GM19463 (cell line): ENCODE results near the gene MTURN.
A peak's percentile ranks its signal among the peaks of the same experiment; 100 is the strongest.
"Not testable (repeated sequence)": the region's sequence is repeated elsewhere in the genome, so short reads cannot be mapped to it uniquely, and the experiment has no call there.

Source experiments
- ATAC-seq: cut with Tn5 transposase; IDR thresholded peaks from one replicate; pipeline ENCODE4 v1.9.1; 2021; ENCODE audit warnings: mild to moderate bottlenecking, moderate library complexity; ENCODE audit not compliant: unreplicated experiment

MTURN gene

DNA sequence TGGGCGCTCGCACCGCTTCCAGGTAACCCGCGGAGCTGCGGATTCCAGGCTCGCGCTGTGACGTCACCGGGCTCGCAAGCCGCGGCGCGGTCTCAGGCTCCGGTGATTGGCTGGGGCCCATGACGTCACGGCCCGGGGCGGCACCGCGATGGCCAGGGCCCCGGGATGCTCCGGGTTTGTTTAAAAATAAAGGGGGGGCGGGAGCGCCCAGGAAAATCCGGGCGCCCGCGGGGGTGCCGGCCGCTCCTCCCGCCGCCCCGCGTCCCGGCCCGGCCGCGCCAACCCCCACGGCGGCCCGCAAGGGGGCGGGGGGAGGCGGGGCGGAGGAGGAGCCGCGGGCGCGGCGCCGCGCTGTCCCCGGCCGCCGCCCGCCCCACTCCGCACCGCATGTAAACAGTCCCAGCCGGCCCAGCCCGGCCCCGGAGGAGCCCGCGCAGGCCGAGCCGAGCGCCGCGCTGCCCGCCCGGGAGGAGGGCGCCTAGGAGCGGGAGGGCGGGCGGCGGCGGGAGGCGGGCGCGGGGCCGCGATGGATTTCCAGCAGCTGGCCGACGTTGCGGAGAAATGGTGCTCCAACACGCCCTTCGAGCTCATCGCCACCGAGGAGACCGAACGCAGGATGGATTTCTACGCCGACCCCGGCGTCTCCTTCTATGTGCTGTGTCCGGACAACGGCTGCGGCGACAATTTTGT is at the start of gene MTURN:
Gene MTURN, plus strand, starts transcription at position 376 of the 690 bp plus-strand sequence. Its CDS starts 151 bp downstream, at position 527.
- peak; percentile 82 for ATAC-seq

DNA sequence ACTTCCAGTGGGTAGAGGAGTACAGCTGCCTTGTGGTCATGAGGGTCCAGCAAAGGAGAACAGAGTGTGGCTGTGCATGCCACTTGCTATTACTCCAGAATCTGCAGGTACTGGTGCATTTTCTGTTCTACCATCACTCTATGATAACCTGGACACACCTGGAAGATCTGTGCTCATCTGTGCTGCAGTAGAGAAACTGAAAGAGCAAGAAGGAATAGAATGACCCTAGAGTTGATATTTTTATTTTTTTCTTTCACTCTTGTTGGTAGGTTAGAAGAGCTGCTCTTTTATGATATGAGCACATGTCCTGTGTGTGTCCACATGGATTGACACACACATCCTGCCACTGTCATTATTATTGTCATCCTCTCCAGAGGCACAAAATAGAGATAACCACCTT is 48.3 kb upstream of the MTURN start:
- ATAC-seq, result no peak

DNA sequence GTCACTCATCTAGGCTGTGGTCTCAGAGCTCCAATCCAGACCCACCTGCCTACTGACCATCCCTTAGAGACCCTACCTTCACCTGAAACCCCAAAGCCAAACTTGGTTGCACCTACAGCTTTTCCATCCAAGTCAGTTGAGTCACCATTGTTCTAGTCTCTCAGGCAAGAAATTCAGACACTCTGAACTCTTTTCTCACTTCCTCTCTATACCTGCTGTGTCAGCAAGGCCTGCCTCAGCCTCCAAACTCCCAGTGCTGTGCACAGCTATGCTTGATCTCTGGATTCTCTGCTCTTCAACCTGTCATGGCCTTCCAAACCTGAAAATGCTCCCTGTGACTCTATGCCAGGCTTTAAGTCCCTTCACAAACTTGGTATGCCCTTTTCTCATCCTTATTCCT is 47.4 kb upstream of the MTURN start:
- no peak for ATAC-seq

DNA sequence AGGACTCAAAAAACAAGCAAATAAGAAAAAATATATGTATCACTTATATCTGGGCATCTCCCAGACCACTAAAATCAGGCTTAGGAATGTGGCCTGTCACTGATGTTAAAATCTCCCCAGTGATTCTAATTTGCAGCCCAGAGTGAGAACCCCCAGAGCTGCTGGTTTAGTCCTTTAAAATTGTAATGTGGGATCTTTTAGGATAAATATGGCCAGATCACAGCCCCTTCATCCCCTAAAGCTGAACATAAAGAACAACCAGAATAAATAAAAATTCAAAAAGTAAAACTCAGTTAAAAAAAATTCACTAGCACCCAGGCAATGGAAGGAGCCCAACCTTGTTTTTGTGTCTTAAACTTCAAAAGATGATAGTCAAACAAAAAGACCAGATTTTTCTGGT is 46.4 kb upstream of the MTURN start:
- ATAC-seq, result no peak

DNA sequence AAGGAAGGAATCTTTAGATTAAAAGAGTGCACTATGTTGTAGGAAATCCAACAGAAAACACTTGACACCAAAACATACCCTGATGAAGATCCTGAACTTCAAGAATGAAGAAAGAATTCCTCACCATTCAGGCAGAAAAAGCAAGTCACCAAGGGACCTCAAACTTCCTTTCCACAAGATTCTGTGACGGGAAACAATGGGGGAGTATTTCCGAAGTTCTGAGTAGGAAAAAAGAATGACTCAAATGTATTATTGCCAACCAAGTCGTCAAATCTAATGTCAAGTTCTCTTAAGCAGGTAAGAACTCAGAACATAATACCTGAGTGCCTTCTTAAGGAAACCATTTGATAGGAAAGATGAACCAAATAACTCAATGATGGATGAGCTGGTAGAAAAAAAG is 44.7 kb upstream of the MTURN start:
- ATAC-seq, result no peak

DNA sequence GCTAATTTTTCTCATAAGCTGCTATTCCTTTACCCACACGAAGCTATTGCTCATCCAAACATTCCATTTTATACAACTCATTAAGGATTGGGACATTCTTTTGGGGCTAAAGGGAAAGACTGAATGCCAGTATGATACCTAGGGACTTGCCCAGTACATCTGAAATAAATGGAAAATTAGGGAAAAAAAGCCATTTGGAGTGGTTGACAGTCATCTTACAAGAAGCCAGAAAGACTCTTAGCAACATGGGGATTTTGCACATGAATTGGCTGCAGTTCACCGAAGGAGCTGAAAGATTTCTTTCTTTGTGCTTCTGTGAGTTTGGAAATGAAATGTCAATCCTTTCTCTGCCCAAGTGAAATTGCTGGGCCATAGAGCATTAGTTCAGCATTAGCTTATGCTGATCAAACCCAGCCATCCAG is 43.3 kb upstream of the MTURN start:
- no peak for ATAC-seq

DNA sequence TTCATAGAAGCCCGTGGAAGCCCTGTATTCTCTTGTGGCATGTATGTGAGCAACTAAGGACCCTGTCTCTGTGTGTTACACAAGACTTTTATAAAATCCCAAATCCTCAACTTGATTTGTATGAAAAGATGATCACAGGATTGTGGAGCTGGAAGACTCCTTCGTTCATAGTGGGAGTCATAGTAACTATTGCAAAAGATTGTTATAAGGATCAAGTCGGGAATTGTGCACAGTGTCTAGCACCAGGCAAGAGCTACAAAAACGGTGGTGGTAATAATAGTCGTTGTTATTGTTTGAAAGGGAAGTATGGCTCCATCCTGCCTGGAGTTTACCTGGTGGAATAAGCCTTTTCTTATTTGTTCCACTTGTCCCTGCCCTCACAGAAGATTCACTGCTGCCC is 42.8 kb upstream of the MTURN start:
- no peak for ATAC-seq

DNA sequence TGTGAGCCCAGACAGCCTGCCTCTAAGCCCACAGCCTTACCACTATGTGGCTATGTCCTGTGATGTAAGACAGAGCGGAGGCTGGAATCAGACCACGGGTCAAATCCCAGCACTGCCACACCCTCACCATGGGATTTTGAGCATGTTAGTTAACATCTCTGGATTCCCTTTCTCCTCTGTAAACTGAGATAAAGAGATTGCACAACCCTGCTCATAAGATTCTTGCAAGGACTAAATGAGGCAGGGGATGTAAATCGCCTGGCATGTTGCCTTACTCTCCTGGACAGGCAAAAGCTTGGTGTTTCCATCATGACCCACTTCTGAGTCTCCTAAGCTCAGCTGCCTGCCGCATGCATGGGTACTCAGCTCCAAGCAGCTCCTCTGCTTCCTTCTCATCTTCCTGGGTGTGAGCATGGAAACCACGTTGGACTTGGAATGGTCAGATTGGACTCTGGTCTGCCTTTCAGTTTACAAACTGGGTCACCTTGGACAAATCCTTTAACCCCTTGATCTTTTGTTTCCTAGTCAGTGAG is 41.3 kb upstream of the MTURN start:
- no peak for ATAC-seq

DNA sequence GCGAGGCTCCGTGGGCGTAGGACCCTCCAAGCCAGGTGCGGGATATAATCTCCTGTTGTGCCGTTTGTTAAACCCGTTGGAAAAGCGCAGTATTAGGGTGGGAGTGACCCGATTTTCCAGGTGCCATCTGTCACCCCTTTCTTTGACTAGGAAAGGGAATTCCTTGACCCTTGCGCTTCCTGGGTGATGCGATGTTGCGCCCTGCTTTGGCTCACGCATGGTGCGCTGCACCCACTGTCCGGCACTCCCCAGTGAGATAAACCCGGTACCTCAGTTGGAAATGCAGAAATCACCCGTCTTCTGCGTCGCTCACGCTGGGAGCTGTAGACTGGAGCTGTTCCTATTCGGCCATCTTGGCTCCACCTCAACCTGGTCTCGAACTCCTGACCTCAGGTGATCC is 36.2 kb upstream of the MTURN start:
- ATAC-seq, result not testable (repeated sequence)

DNA sequence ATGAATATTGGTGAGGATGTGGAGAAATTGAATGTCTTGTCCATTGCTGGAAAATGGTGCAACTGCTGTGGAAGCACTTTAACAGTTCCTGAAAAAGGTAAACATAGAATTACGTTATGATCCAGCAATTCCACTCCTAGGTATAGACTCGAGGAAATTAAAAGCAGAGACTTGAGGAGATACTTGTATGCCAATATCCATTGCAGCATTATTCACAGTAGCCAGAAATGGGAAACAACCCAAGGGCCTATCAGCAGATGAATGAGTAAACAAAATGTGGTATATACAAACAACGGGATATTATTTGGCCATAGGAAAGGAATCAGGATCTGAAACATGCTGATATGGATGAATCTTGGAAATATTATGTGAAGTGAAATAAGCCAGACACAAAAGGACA is 32.5 kb upstream of the MTURN start:
- ATAC-seq, result no peak

DNA sequence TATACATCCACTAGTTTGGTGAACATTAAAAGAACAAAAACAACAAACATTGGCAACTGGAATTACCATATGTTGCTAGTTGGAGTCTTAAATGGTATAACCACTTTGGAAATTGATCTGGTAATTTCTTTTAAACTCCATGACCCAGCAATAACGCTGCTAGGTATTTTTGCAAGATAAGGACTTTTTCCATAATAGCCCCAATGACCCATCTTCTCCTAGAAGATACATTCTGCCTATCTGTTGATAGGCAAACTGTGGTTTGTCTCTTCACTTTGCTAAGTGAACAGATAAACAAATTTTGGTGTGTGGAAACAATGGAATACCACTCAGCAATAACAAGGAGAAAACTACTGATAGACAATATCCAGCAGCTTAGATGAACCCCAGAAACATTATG is 30.6 kb upstream of the MTURN start:
- no peak for ATAC-seq

DNA sequence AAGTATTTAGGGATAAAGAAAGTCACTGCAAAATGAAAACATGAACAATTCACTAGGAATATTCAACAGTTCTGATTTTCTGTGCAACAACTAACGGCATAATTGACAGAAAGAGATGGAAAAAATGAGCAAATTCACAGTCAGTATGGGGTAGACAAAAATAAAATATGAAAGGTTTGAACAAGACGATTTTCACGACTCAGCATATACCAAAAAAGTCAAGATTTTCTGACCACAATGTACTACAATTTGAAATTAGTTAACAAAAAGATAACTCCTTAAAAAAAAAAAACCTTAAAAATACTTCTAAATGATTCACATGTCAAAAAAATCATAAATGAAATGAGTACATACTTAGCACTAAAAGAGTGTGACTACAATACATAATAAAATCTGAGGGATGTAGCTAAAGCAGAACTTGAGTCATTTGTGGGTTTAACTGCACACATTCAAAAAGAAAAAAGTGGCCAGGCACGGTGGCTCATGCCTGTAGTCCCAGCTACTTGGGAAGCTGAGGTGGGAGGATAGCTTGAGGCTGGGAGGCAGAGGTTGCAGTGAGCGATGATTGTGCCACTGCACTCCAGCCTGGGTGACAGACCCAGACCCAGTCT is 22.6 kb upstream of the MTURN start:
- ATAC-seq, result no peak

DNA sequence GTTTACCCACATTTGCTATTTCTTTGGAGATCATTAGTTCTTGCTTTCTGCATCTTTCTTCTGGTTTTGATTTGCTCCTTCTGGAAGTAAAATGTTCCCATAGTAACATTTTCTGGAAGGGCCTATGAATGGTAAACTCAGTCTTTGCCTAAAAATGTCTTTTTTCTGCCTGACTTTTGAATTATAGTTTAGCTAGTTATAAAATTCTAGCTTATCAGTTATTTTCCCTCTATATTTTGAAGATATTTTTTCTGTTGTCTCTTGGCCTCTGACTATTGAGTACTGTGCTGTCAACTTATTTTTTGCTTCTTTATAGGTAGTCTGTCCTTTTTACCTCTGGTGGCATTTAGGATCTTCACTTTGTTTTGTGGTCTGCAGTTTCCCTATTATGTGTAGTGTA is 21.6 kb upstream of the MTURN start:
- no peak for ATAC-seq

DNA sequence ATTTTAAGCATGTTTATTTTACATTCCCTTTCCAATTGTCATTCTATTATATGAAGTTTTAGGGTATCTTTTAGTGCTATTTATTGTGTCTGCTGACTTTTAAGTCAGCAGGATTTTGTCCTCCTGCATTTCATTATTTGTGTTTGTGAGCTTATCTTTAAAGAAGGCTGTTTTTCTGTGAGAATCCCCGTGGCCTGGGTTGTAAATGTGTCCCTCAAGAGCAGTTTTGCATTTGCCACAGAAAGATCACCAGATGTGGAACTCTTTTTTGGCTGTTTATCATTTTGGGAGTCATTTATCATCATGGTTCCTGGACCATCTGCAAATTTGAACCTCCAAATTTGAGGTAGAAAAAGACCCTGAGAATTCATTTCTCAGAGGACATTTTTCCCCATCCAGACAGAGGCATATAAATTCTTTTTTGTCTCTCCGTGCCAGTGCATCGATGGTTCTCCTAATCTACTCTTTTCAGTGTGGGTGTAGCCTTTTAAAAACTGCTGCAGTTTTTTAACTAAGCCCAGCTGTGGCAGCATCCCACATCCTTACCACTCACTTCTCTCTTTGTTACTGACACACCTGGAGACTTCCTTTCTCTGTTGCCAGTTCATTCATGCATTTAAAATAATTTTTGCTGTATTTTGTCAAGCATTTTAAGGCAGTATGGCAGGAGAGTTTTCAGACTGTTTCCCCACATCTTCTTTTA is 20.1 kb upstream of the MTURN start:
- ATAC-seq, result no peak

DNA sequence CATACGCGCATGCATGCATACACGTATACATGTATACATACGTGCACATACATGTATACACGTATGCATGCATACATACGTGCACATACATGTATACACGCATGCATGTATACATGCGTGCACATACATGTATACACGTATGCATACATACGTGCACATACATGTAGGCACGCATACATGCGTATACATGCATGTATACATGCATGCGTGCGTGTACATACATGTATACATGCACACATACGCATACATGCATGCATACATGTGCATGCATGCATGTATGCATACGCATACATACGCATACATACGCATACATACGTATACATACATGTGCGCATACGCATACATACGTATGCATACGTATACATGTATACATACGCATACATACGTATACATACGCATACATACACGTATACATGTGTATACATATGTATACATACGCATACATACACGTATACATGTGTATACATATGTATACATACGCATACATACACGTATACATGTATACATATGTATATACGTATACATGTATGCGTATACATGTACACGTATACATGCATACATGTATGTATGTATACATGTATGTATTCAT is 19.0 kb upstream of the MTURN start:
- ATAC-seq, result no peak

DNA sequence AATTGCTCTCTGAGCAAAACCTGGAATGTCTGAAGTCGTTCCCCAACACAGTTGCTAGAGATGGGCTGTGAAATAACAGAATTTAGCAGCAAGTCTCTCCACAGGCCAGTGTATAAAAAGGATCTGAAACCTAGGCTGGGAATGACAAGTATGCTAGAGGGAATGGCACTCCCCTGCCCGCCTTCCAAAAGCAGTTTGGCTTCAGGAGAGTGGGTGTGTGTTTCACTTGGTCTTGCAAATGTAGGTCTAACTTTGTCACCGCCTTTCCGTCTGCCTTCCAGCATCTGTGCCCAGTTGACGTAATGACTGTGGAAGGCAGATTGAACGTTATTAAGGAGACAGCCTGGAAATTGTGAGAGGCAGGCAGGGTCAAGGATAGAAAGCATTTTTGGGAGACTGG is 18.0 kb upstream of the MTURN start:
- no peak for ATAC-seq

DNA sequence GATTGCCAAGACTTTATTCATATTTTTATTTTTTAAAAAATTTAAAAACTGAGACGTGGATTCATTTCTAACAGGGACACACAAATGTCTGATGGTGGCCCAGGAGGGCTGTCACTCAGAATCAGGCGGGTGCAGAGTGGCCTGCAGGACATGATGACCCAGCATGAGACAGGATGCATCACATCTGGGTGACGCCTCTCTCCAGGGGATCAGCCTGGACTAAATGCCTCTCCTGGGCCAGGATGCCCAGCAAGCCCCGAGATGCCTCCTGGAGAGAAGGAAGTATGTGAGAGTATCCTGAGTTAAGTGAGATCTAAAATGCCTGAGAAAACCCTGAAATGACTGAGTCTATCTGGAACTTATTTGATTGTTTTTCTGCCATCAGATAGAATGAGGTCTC is 16.9 kb upstream of the MTURN start:
- ATAC-seq, result no peak

DNA sequence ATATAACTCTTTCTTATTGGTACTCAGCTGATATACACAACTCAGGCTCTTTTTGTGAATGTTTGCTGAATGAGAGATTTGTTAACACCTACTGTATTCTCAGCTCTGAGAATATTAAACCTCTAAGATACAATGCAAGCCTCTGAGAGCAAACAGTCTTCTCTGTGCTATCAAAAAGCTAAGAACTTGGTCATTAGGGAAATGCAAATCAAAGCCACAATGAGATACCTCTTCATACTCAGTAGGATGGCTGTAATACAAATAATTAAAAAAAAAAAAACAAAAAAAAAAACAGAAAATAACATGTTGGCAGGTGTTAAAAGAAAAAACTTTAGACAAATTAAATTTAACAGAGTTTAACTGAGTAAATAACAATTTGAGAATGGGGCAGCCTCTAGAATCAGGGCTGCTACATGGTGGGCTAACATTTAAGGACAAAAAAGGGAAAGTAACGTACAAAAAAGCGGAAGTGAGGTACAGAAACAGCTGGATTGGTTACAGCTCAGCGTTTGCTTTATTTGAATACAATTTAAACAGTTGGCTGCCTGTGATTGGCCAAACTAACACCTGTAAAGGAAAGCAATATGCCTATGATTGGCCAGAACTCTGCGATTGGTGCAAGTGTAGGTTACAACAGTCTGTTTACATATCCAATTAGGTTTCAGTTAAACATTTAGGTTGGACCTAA is 14.8 kb upstream of the MTURN start:
- no peak for ATAC-seq

DNA sequence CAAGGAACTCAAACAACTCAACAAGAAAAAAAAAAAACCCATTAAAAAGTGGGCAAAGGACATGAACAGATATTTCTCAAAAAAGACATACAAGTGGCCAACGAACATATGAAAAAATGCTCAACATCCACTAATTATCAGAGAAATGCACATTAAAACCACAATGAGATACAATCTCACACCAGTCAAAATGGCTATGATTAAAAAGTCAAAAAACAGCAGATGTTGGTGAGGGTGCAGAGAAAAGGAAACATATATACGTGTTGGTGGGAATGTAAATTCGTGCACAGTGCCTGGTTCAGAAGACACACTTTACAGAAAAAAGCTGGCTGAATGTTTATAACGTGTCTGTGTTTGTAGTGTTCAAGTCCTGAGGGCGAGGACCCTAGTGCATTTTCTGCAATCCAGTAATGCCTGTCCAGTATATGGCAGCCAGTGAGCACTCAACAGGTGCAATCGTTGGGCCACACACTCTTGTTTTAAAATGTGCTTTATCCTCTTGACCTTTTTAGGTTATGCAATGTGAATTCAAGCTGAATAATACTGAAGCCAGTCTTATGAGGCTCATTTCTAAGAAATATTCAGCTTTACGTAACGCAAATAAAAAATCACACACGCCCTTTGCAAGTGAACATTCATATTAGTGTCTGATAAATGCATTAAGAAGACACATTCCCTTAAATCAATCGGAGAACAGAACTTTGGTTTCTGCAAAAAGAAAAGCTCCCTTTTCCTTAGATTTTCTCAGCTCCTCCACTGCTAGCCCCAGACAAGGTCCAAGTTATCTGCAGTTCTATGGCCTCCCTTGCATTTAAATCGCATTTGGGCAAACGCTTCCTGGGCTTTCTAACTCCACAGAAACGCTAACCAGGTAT is 813 bp upstream of the MTURN start:
- no peak for ATAC-seq
